ENCODE measurements around the gene SENP3.
A peak's percentile ranks its signal among the peaks of the same experiment; 100 is the strongest.

- TF ChIP-seq EZH2 (IDR thresholded peaks at IDR 0.05; ENCODE audit: borderline replicate concordance, low read depth, low read length, poor library complexity, severe bottlenecking), result no peak
- TF ChIP-seq CTCF (conservative IDR thresholded peaks at IDR 0.05; ENCODE audit: low read depth, low read length), result peak; percentile 64
Measured at GRCh38 chr17:7560172-7561027, 1.3 kb upstream of the SENP3 start.
